Measurements from ENCODE around the gene PHF23.

GRCh38 chr17:7239091-7240027 is at the start of gene PHF23:
- TF ChIP-seq, protein P1, sequence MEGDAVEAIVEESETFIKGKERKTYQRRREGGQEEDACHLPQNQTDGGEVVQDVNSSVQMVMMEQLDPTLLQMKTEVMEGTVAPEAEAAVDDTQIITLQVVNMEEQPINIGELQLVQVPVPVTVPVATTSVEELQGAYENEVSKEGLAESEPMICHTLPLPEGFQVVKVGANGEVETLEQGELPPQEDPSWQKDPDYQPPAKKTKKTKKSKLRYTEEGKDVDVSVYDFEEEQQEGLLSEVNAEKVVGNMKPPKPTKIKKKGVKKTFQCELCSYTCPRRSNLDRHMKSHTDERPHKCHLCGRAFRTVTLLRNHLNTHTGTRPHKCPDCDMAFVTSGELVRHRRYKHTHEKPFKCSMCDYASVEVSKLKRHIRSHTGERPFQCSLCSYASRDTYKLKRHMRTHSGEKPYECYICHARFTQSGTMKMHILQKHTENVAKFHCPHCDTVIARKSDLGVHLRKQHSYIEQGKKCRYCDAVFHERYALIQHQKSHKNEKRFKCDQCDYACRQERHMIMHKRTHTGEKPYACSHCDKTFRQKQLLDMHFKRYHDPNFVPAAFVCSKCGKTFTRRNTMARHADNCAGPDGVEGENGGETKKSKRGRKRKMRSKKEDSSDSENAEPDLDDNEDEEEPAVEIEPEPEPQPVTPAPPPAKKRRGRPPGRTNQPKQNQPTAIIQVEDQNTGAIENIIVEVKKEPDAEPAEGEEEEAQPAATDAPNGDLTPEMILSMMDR (conservative IDR thresholded peaks at IDR 0.05 in 1 of 2, IDR thresholded peaks at IDR 0.05 in 1 of 2; ENCODE audit: low read depth in 1 of 2, low read length in 2 of 2): no peak
- TF ChIP-seq EZH2 (IDR thresholded peaks at IDR 0.05; ENCODE audit: low read length, missing control alignments): no peak
